HEK293 (cell line): ENCODE results near the gene FGF22.
"Not testable (repeated sequence)": the region's sequence is repeated elsewhere in the genome, so short reads cannot be mapped to it uniquely, and the experiment has no call there.

Experiments used
- CTCF ChIA-PET: fragments of 350-600 bp; formaldehyde crosslinking; extraction: SDS; loops from one replicate; lab custom pipeline; 2021; ENCODE audit warnings: antibody characterized with exemption; lab: Yijun Ruan, JAX
- POLR2A ChIA-PET: fragments of 300-600 bp; formaldehyde crosslinking; extraction: SDS; loops from one replicate; lab custom pipeline; 2020; ENCODE audit warnings: antibody characterized with exemption, inconsistent platforms; lab: Yijun Ruan, JAX
- H3K27ac ChIP-seq: fragments of 200-500 bp; sonication (Bioruptor generic); 2 replicates; pipeline ENCODE4 v1.5.1; 2014; ENCODE audit warnings: low read depth, low read length, control low read depth, inconsistent platforms; ENCODE audit errors: extremely low read depth
- H3K36me3 ChIP-seq, 2 experiments: fragments of 200-500 bp in 1 of 2; sonication (Bioruptor generic) in 1 of 2; 1 replicate in 1 of 2; 2 replicates in 1 of 2; pipeline ENCODE4 v1.5.1; 2014 to 2017; ENCODE audit warnings: inconsistent platforms in 2 of 2, low read length in 2 of 2; ENCODE audit not compliant: control insufficient read depth in 2 of 2, insufficient read depth in 1 of 2
- H3K4me1 ChIP-seq: fragments of 200-500 bp; sonication (Bioruptor generic); 2 replicates; pipeline ENCODE4 v1.5.1; 2014; ENCODE audit warnings: mild to moderate bottlenecking, low read length, inconsistent platforms; ENCODE audit not compliant: control insufficient read depth, insufficient read depth
- H3K4me3 ChIP-seq: 2 replicates; pipeline ENCODE4 v1.5.1; 2011; ENCODE audit warnings: low read depth, mild to moderate bottlenecking, control low read depth, low read length, moderate library complexity
- H3K9me3 ChIP-seq: fragments of 200-500 bp; sonication (Bioruptor generic); 2 replicates; pipeline ENCODE4 v1.5.1; 2014; ENCODE audit warnings: low read depth, low read length, inconsistent platforms; ENCODE audit not compliant: control insufficient read depth, insufficient read depth
- GLIS2 ChIP-seq: fragments of 450-650 bp; formaldehyde crosslinking; IDR thresholded peaks from 2 replicates; pipeline ENCODE4 v1.5.1; 2016; ENCODE audit warnings: missing biosample characterization, missing genetic modification characterization
- HOXC10 ChIP-seq: sonication (generic); formaldehyde crosslinking; IDR thresholded peaks from 2 replicates; pipeline ENCODE4 v1.8.1; 2023; ENCODE audit warnings: mild to moderate bottlenecking, missing genetic modification reagents
- HOXD13 ChIP-seq: sonication (generic); formaldehyde crosslinking; IDR thresholded peaks from 2 replicates; pipeline ENCODE4 v1.8.0; 2022; ENCODE audit warnings: missing genetic modification reagents, borderline replicate concordance
- KLF16 ChIP-seq: fragments of 450-650 bp; formaldehyde crosslinking; IDR thresholded peaks from 2 replicates; pipeline ENCODE4 v1.5.1; 2017; ENCODE audit warnings: missing biosample characterization, missing genetic modification characterization
- OSR2 ChIP-seq: fragments of 450-650 bp; formaldehyde crosslinking; IDR thresholded peaks from 2 replicates; pipeline ENCODE4 v1.5.1; 2016; ENCODE audit warnings: missing biosample characterization, missing genetic modification characterization
- SALL2 ChIP-seq: fragments of 450-650 bp; formaldehyde crosslinking; IDR thresholded peaks from 2 replicates; pipeline ENCODE4 v1.5.0; 2017; ENCODE audit warnings: missing biosample characterization, mild to moderate bottlenecking, missing genetic modification characterization, borderline replicate concordance
- ZFP3 ChIP-seq: fragments of 450-650 bp; formaldehyde crosslinking; IDR thresholded peaks from 2 replicates; pipeline ENCODE4 v1.5.1; 2016; ENCODE audit warnings: low read depth, missing biosample characterization, missing genetic modification characterization
- ZFP41 ChIP-seq: fragments of 450-650 bp; formaldehyde crosslinking; IDR thresholded peaks from 2 replicates; pipeline ENCODE4 v1.5.1; 2016; ENCODE audit warnings: missing biosample characterization, missing genetic modification characterization, borderline replicate concordance
- ZFP69B ChIP-seq: fragments of 450-650 bp; formaldehyde crosslinking; IDR thresholded peaks from 2 replicates; pipeline ENCODE4 v1.5.1; 2016; ENCODE audit warnings: missing biosample characterization, missing genetic modification characterization
- ZNF112 ChIP-seq: fragments of 450-650 bp; formaldehyde crosslinking; IDR thresholded peaks from 2 replicates; pipeline ENCODE4 v1.5.0; 2017; ENCODE audit warnings: missing biosample characterization, missing genetic modification characterization
- ZNF140 ChIP-seq: fragments of 450-650 bp; formaldehyde crosslinking; IDR thresholded peaks from 2 replicates; pipeline ENCODE4 v1.5.1; 2016; ENCODE audit warnings: missing biosample characterization, missing genetic modification characterization
- ZNF157 ChIP-seq: fragments of 450-650 bp; formaldehyde crosslinking; IDR thresholded peaks from 2 replicates; pipeline ENCODE4 v1.5.1; 2016; ENCODE audit warnings: missing biosample characterization, missing genetic modification characterization
- ZNF354C ChIP-seq: fragments of 450-650 bp; formaldehyde crosslinking; IDR thresholded peaks from 2 replicates; pipeline ENCODE4 v1.5.1; 2016; ENCODE audit warnings: missing biosample characterization, missing genetic modification characterization, low read depth, borderline replicate concordance
- ZNF549 ChIP-seq: fragments of 450-650 bp; IDR thresholded peaks from 2 replicates; pipeline ENCODE4 v1.5.1; 2018; ENCODE audit warnings: missing biosample characterization, missing genetic modification characterization, mild to moderate bottlenecking, inconsistent platforms, moderate library complexity
- ZNF558 ChIP-seq: fragments of 450-650 bp; formaldehyde crosslinking; IDR thresholded peaks from 2 replicates; pipeline ENCODE4 v1.5.1; 2016; ENCODE audit warnings: missing biosample characterization, missing genetic modification characterization
- ZNF600 ChIP-seq: fragments of 450-650 bp; formaldehyde crosslinking; IDR thresholded peaks from 2 replicates; pipeline ENCODE4 v1.5.1; 2016; ENCODE audit warnings: missing biosample characterization, missing genetic modification characterization
- ZNF747 ChIP-seq: fragments of 450-650 bp; formaldehyde crosslinking; IDR thresholded peaks from 2 replicates; pipeline ENCODE4 v1.5.1; 2016; ENCODE audit warnings: missing biosample characterization, missing genetic modification characterization
- ZNF785 ChIP-seq: fragments of 450-650 bp; formaldehyde crosslinking; IDR thresholded peaks from 2 replicates; pipeline ENCODE4 v1.5.1; 2016; ENCODE audit warnings: missing biosample characterization, missing genetic modification characterization
- ZSCAN23 ChIP-seq: fragments of 450-650 bp; formaldehyde crosslinking; IDR thresholded peaks from 2 replicates; pipeline ENCODE4 v1.5.1; 2016; ENCODE audit warnings: missing biosample characterization, missing genetic modification characterization
- TF ChIP-seq, protein P1 (sequence below): fragments of 450-650 bp; formaldehyde crosslinking; IDR thresholded peaks from 2 replicates; pipeline ENCODE4 v1.5.1; 2016; ENCODE audit warnings: missing biosample characterization, missing genetic modification characterization

The FGF22 gene

DNA sequence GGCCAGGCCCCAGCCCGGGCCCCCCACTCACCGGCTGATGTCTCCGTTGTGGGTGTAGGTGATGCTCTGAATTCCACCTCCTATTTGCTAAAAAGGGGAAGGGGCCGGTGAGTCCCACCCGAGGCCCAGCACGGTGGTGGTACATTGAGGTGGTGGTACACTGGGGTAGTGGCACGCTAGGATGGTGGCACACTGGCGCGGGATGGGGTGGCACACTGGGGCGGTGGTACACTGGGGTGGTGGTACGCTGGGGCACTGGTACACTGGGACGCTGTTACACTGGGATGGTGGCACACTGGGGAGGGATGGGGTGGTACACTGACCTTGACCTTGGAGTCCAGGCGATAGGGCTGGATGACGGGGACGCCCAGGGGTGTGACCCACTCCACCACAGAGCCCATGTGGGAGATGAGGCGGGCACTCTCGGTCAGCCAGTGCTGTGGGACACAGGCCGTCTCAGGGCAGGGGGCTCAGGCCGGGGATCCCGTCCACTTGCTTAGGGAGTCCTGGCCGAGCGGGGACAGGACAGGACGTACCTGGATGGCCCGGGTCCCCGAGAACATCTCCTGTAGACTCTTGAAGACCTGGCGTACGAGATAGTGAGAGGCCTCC, 20.9 kb upstream of the FGF22 start:
- no peak overlapping the region for H3K4me3 ChIP-seq
- H3K4me1 ChIP-seq = no peaks in the 10 kb centered on the region
- no peak for TF ChIP-seq ZNF549 (tag by site-specific recombination)
- TF ChIP-seq ZFP41 (tag by site-specific recombination) = no peak
- TF ChIP-seq ZFP3 = no peak
- no peak for TF ChIP-seq HOXD13
- no peak for TF ChIP-seq ZSCAN23
- TF ChIP-seq ZNF747 = no peak
- H3K9me3 ChIP-seq = no peaks in the 10 kb centered on the region
- no peak overlapping the region for H3K27ac ChIP-seq
- ChIA-PET CTCF (no interaction called here), POLR2A (no interaction called here)
- peaks cover 0 to 76% of the 10 kb centered on the region in 2 experiments; a peak in 1 of 3 replicates for H3K36me3 ChIP-seq

DNA sequence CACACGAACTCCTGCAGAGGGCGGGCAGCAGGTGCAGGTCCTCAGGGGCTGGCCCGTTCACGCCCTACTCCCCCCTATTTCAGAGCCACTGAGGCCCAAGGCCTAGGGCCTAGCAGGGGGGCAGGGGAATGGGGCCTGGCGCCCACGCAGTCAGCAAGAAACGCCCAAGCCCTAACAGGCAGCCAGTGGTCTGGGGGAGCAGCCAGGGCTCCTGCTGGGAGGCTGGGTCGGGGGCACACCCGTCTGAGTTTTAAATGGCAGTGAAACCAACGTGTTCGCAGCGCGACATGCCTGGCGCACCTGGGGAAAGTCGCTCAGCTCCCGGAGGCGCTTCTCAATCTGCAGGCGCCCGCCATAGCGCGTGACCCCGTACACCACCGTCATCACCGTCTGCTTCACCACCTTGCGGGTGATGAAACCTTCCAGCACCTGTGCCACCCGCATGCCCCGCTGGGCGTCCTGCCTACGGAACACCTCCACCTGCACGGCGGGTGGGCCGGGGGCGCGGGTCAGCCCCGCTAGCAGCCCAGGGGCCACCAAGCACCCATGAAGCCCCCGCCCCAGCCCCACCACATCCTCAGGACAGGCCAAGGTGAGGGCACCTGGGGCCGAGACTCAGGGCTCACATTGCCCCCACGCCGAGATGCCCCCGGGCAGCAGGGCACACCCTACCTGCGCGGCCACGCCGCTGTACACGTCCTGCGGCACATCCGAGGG, 20.2 kb upstream of the FGF22 start:
- H3K4me1 ChIP-seq = no peaks in the 10 kb centered on the region
- CTCF ChIA-PET = no interaction called here
- peaks cover 0 to 76% of the 10 kb centered on the region in 2 experiments; a peak in 1 of 3 replicates for H3K36me3 ChIP-seq
- POLR2A ChIA-PET = interaction anchor here (0.6 kb wide), 1 partner anchor 43 kb away, joined by 4 read pairs; the partner anchor contains the start of gene RNF126
- H3K4me3 ChIP-seq = no peak overlapping the region
- H3K27ac ChIP-seq = no peak overlapping the region
- TF ChIP-seq, protein P1, sequence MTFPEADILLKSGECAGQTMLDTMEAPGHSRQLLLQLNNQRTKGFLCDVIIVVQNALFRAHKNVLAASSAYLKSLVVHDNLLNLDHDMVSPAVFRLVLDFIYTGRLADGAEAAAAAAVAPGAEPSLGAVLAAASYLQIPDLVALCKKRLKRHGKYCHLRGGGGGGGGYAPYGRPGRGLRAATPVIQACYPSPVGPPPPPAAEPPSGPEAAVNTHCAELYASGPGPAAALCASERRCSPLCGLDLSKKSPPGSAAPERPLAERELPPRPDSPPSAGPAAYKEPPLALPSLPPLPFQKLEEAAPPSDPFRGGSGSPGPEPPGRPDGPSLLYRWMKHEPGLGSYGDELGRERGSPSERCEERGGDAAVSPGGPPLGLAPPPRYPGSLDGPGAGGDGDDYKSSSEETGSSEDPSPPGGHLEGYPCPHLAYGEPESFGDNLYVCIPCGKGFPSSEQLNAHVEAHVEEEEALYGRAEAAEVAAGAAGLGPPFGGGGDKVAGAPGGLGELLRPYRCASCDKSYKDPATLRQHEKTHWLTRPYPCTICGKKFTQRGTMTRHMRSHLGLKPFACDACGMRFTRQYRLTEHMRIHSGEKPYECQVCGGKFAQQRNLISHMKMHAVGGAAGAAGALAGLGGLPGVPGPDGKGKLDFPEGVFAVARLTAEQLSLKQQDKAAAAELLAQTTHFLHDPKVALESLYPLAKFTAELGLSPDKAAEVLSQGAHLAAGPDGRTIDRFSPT = 0 out of 2 replicates have a peak, but pooled peaks have one; percentile 34
- TF ChIP-seq ZNF354C (tag by site-specific recombination) = no peak
- no peaks in the 10 kb centered on the region for H3K9me3 ChIP-seq

DNA sequence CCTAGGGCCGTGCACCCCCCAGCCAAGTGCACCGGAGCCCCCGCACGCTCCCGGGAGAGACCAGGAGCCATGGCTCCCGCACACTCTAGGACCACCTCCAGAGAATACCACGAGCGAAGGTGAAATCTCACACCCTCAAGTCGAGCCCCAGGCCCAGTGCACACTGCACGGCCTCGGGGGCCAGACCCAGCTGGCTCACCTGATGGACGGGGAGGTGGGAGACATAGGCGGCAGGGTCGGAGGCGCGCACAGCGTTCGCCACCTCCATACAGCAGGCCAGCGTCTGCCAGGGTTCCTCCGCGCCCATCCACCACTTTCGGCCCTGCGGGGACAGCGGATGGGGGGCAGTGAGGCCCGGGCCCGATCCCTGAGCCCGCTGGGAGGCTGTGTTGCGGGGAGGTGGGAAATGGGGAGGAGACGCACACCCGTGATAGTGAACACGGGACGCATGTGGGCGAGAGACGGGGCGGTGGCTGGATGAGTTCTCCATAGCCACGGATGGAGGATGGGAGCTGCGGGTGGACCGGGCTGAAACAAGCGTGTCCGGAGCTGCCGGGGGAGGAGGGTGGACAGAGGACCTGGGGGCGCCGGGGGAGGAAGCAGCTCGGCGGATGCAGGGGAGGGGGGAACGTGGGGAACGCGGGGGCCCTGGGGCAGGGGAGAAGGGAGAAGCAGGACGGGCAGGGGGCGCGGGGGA, 19.4 kb upstream of the FGF22 start:
- CTCF ChIA-PET = no interaction called here
- H3K4me1 ChIP-seq = no peaks in the 10 kb centered on the region
- H3K27ac ChIP-seq = no peak overlapping the region
- no peak for TF ChIP-seq HOXC10 (CRISPR knock-in tag)
- TF ChIP-seq, all 188 proteins: peak for 0
- POLR2A ChIA-PET = no interaction called here
- no peaks in the 10 kb centered on the region for H3K9me3 ChIP-seq
- H3K36me3 ChIP-seq = peaks cover 0 to 78% of the 10 kb centered on the region in 2 experiments; a peak in 2 of 3 replicates
- H3K4me3 ChIP-seq = no peak overlapping the region

GRCh38 chr19:621191-621590, 18.5 kb upstream of the FGF22 start:
- H3K9me3 ChIP-seq, CTCF ChIA-PET, POLR2A ChIA-PET, H3K27ac ChIP-seq, H3K4me3 ChIP-seq, H3K4me1 ChIP-seq: not testable (repeated sequence)
- H3K36me3 ChIP-seq = peaks cover 5 to 80% of the 10 kb centered on the region in 2 experiments; a peak in 2 of 3 replicates

- POLR2A ChIA-PET = no interaction called here
- no peak for TF ChIP-seq ZNF140
- TF ChIP-seq ZSCAN23 = no peak
- no peak for TF ChIP-seq KLF16
- TF ChIP-seq OSR2 (tag by site-specific recombination) = no peak
- TF ChIP-seq ZNF157 (tag by site-specific recombination) = no peak
- TF ChIP-seq ZNF600 (tag by site-specific recombination) = no peak
- TF ChIP-seq ZNF112 (tag by site-specific recombination) = no peak
- TF ChIP-seq GLIS2 (tag by site-specific recombination) = no peak
- no peak for TF ChIP-seq ZNF785 (tag by site-specific recombination)
- TF ChIP-seq SALL2 (tag by site-specific recombination) = no peak
- TF ChIP-seq ZFP69B (tag by site-specific recombination) = no peak
- TF ChIP-seq ZNF558 = no peak
Measured at GRCh38 chr19:621819-622218, 17.9 kb upstream of the FGF22 start.

More at GRCh38 chr19:621819-622218, 17.9 kb upstream of the FGF22 start:
- peaks cover 5 to 80% of the 10 kb centered on the region in 2 experiments; a peak in 2 of 3 replicates for H3K36me3 ChIP-seq
- no peak overlapping the region for H3K27ac ChIP-seq
- H3K4me1 ChIP-seq = no peaks in the 10 kb centered on the region
- CTCF ChIA-PET = no interaction called here
- H3K9me3 ChIP-seq = no peaks in the 10 kb centered on the region
- no peak overlapping the region for H3K4me3 ChIP-seq
